ENCODE measurements around the gene SUN2. TPM values are rescaled to one million over a fixed set of nuclear protein-coding genes. Genes with fewer than 3 reads are reported as not detected.

SUN2 gene
- total RNA-seq, 1 experiment from 2014 or later: 104 TPM

DNA sequence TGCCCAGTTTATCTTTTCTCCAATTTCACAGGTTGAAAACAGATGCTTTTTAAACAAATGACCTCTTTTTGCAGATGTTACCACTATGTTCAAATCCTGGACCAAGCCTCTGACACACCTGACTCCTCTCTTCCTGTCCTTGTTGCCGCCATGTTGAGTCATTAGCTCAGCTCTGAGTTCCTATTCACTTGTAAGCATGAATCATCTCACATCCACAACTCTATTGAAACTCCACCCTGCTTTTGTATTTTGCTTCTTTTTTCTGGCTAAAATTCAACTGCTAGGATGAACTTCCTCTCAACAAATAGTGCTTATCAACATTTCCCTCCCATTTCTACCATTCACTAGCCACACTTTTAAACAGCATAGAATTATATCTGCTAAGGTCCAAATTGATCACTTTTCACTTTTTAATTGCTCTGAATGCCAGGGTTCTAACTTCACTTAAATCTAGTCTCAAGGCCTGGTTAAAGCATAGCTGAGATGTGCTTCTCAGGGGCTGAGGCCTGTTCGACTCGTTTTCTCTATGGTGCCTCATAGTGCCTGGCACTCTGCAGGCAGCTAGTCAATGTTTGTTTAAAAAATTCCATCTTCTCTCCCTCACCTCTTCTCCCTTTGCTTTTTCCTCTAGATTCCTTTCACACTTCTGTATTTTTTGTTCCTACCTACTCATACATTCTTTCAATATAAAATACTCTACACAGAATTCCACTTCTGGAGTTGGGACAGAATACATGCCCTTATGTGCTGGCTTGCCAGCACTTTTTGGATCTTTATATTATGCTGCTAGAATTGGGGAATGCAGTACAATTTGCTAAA is 59.0 kb downstream of the SUN2 start:
- peaks cover 14% of the 10 kb centered on the region for H3K4me1 ChIP-seq (ENCODE audit: insufficient read depth, low read length, poor library complexity, severe bottlenecking)
- no peaks in the 10 kb centered on the region for H3K27me3 ChIP-seq (replicated peaks; ENCODE audit: insufficient read depth, low read depth, low read length, poor library complexity)
- H3K27ac ChIP-seq (ENCODE audit: low read depth, low read length, poor library complexity, severe bottlenecking): peak overlapping the region; percentile 43
- intact Hi-C loops (cut with micrococcal nuclease; ENCODE audit: unreplicated experiment): no loop called here
- no peak for TF ChIP-seq EZH2 (IDR thresholded peaks at IDR 0.05; ENCODE audit: borderline replicate concordance, low read depth, low read length, poor library complexity, severe bottlenecking)
- TF ChIP-seq, protein P1, sequence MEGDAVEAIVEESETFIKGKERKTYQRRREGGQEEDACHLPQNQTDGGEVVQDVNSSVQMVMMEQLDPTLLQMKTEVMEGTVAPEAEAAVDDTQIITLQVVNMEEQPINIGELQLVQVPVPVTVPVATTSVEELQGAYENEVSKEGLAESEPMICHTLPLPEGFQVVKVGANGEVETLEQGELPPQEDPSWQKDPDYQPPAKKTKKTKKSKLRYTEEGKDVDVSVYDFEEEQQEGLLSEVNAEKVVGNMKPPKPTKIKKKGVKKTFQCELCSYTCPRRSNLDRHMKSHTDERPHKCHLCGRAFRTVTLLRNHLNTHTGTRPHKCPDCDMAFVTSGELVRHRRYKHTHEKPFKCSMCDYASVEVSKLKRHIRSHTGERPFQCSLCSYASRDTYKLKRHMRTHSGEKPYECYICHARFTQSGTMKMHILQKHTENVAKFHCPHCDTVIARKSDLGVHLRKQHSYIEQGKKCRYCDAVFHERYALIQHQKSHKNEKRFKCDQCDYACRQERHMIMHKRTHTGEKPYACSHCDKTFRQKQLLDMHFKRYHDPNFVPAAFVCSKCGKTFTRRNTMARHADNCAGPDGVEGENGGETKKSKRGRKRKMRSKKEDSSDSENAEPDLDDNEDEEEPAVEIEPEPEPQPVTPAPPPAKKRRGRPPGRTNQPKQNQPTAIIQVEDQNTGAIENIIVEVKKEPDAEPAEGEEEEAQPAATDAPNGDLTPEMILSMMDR (conservative IDR thresholded peaks at IDR 0.05; ENCODE audit: low read depth, low read length): no peak
- peaks cover 9% of the 10 kb centered on the region for H3K36me3 ChIP-seq (ENCODE audit: insufficient read depth, low read length, poor library complexity, severe bottlenecking)
- CTCF ChIA-PET: no interaction called here
- no TSS peak for BruUV-seq (replicated peaks)
- POLR2A ChIA-PET (ENCODE audit: low non-redundant PET): no interaction called here
- no peak for DNase-seq (ENCODE audit: low spot score)
- peak overlapping the region; percentile 15 for H3K4me3 ChIP-seq (ENCODE audit: low read depth, low read length, poor library complexity, severe bottlenecking)
- no peaks in the 10 kb centered on the region for H3K9me3 ChIP-seq (ENCODE audit: low read depth, low read length, poor library complexity, severe bottlenecking)

DNA sequence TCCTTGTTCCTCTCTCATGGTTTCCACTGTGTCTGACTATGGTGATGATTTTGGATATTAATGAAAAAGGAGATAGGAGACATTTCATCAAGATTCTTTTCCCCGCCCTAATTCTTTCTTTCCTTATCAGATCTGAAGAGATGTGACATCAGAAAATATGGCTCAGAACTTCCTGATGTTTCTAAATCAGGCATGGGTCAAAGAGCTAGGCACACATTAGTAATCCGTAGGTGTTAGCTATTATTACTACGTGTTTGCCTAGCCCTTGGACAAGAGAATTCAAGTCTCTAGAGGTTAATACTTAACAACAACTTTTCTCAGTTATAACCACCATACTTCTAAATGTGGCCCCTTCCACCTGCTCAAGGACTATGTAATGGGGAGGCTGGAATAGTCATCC is 60.9 kb downstream of the SUN2 start:
- H3K27ac ChIP-seq (ENCODE audit: low read depth, low read length, poor library complexity, severe bottlenecking): no peak overlapping the region
- no peak for DNase-seq (ENCODE audit: low spot score)
- H3K4me1 ChIP-seq (ENCODE audit: insufficient read depth, low read length, poor library complexity, severe bottlenecking): peaks cover 14% of the 10 kb centered on the region
- ChIA-PET POLR2A (ENCODE audit: low non-redundant PET) (interaction anchor here (0.6 kb wide), 1 partner anchor 244 kb away, joined by 3 read pairs; no protein-coding TSS in a partner anchor), CTCF (no interaction called here)
- no peaks in the 10 kb centered on the region for H3K27me3 ChIP-seq (replicated peaks; ENCODE audit: insufficient read depth, low read depth, low read length, poor library complexity)
- H3K36me3 ChIP-seq (ENCODE audit: insufficient read depth, low read length, poor library complexity, severe bottlenecking): peaks cover 14% of the 10 kb centered on the region
- no peak for TF ChIP-seq EZH2 (IDR thresholded peaks at IDR 0.05; ENCODE audit: borderline replicate concordance, low read depth, low read length, poor library complexity, severe bottlenecking)
- TF ChIP-seq, protein P1 (conservative IDR thresholded peaks at IDR 0.05; ENCODE audit: low read depth, low read length): no peak
- no TSS peak for BruUV-seq (replicated peaks)
- no peaks in the 10 kb centered on the region for H3K9me3 ChIP-seq (ENCODE audit: low read depth, low read length, poor library complexity, severe bottlenecking)
- intact Hi-C loops (cut with micrococcal nuclease; ENCODE audit: unreplicated experiment): no loop called here
- no peak overlapping the region for H3K4me3 ChIP-seq (ENCODE audit: low read depth, low read length, poor library complexity, severe bottlenecking)

DNA sequence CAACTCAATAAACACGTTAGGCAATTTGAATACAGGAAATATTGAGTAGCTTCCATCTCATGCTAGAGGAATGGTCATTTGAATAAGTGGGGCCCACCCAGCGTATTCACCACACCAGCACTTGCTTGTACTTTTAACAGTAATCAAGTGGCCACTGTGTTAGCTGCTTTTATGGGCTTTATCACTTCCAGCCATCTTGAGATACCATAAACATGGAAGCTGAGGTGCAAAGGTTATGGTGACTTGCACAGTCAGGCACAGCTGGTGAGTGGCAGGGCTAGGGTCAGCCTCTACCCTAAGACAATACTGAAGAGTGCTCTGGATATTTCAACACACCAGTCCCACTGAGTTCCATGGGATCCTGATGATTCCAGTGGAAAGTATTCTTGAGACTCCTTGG is 61.7 kb downstream of the SUN2 start:
- peaks cover 14% of the 10 kb centered on the region for H3K4me1 ChIP-seq (ENCODE audit: insufficient read depth, low read length, poor library complexity, severe bottlenecking)
- H3K27me3 ChIP-seq (replicated peaks; ENCODE audit: insufficient read depth, low read depth, low read length, poor library complexity): no peaks in the 10 kb centered on the region
- no TSS peak for BruUV-seq (replicated peaks)
- peaks cover 21% of the 10 kb centered on the region for H3K36me3 ChIP-seq (ENCODE audit: insufficient read depth, low read length, poor library complexity, severe bottlenecking)
- CTCF ChIA-PET: no interaction called here
- no peak for DNase-seq (ENCODE audit: low spot score)
- TF ChIP-seq, protein P1 (conservative IDR thresholded peaks at IDR 0.05; ENCODE audit: low read depth, low read length): no peak
- TF ChIP-seq EZH2 (IDR thresholded peaks at IDR 0.05; ENCODE audit: borderline replicate concordance, low read depth, low read length, poor library complexity, severe bottlenecking): no peak
- intact Hi-C loops (cut with micrococcal nuclease; ENCODE audit: unreplicated experiment): no loop called here
- no peak overlapping the region for H3K27ac ChIP-seq (ENCODE audit: low read depth, low read length, poor library complexity, severe bottlenecking)
- no peaks in the 10 kb centered on the region for H3K9me3 ChIP-seq (ENCODE audit: low read depth, low read length, poor library complexity, severe bottlenecking)
- POLR2A ChIA-PET (ENCODE audit: low non-redundant PET): no interaction called here
- no peak overlapping the region for H3K4me3 ChIP-seq (ENCODE audit: low read depth, low read length, poor library complexity, severe bottlenecking)
